Spinal cord (tissue), 10 donors: ENCODE results near the gene COPA. TPM values are rescaled to one million over a fixed set of nuclear protein-coding genes. Genes with fewer than 3 reads are reported as not detected.

Source experiments
- DNase-seq, 6 donors: peaks; one replicate each; pipeline versions ENCODE4 v3.0.0 to v3.0.0-alpha.2; 2013 to 2015; ENCODE audit warnings: low spot score in 6 of 6, low read depth in 4 of 6
- H3K27ac ChIP-seq: one replicate; pipeline ENCODE4 v1.5.1; 2013; ENCODE audit warnings: low read depth, low read length, control low read depth
- H3K27me3 ChIP-seq: one replicate; pipeline ENCODE4 v1.6.1; 2013; ENCODE audit warnings: low read length; ENCODE audit not compliant: control insufficient read depth, insufficient read depth
- H3K36me3 ChIP-seq: one replicate; pipeline ENCODE4 v1.6.1; 2013; ENCODE audit warnings: low read length; ENCODE audit not compliant: control insufficient read depth, insufficient read depth
- H3K4me1 ChIP-seq: one replicate; pipeline ENCODE4 v1.6.1; 2013; ENCODE audit warnings: low read length; ENCODE audit not compliant: control insufficient read depth, insufficient read depth
- H3K4me3 ChIP-seq: one replicate; pipeline ENCODE4 v1.5.1; 2013; ENCODE audit warnings: low read depth, low read length, control low read depth
- H3K9me3 ChIP-seq: one replicate; pipeline ENCODE4 v1.6.1; 2013; ENCODE audit warnings: low read length; ENCODE audit not compliant: control insufficient read depth, insufficient read depth
- WGBS: methylation state at CpG from one replicate; pipeline ENCODE4 v1.1.5; 2013; ENCODE audit warnings: missing lambda C conversion rate; ENCODE audit not compliant: insufficient coverage; 5-methylcytosine and 5-hydroxymethylcytosine counted together
- polyA plus RNA-seq, 2 donors: library from polyadenylated mRNA; unstranded; fragments of 120-200 nt; gene quantifications; one replicate each; pipeline ENCODE4 v1.2.1, GENCODE V29; 2013; ENCODE audit not compliant: insufficient read length in 2 of 2
- total RNA-seq, 2 donors: library from RNA; depleted of rRNA in 1 of 2; stranded (reverse); fragments of 120-200 nt in 1 of 2; fragments of >200 nt in 1 of 2; gene quantifications; one replicate each; pipeline versions ENCODE4 v1.2.3 to v1.2.4, GENCODE V29; 2013 to 2014
- donor health status: healthy.

The COPA gene
- total and polyA plus RNA-seq, 4 donors = 136 to 200 (median 167) TPM

GRCh38 chr1:160261556-160261892 is 81.5 kb downstream of the COPA start:
- peaks cover 11% of the 10 kb centered on the region for H3K4me1 ChIP-seq
- DNase-seq = peak in 3 of 6 donors; percentile 24 to 62 (median 58)
- H3K9me3 ChIP-seq = no peaks in the 10 kb centered on the region
- H3K27me3 ChIP-seq = no peaks in the 10 kb centered on the region
- H3K27ac ChIP-seq = peak overlapping the region; percentile 93
- peaks cover 3% of the 10 kb centered on the region for H3K36me3 ChIP-seq
- WGBS = 0% methylated on average over 2 of the region's 8 CpGs
- peak overlapping the region; percentile 97 for H3K4me3 ChIP-seq

- no CpG with 5 or more reads among the region's 6 CpGs for whole genome bisulfite sequencing
- H3K4me1 ChIP-seq = peaks cover 11% of the 10 kb centered on the region
- peaks cover 3% of the 10 kb centered on the region for H3K36me3 ChIP-seq
- H3K4me3 ChIP-seq = peak overlapping the region; percentile 97
- H3K9me3 ChIP-seq = no peaks in the 10 kb centered on the region
- DNase-seq = peak in 3 of 6 donors; percentile 26 to 67 (median 40)
- H3K27me3 ChIP-seq = no peaks in the 10 kb centered on the region
- peak overlapping the region; percentile 93 for H3K27ac ChIP-seq
Measured at GRCh38 chr1:160260406-160261382, 82.4 kb downstream of the COPA start.

GRCh38 chr1:160258177-160258798 is 84.8 kb downstream of the COPA start:
- WGBS = no CpG with 5 or more reads among the region's 7 CpGs
- Histone ChIP-seq H3K36me3 (peaks cover 3% of the 10 kb centered on the region), H3K27ac (no peak overlapping the region), H3K4me1 (peaks cover 11% of the 10 kb centered on the region), H3K9me3 (no peaks in the 10 kb centered on the region), H3K4me3 (no peak overlapping the region), H3K27me3 (no peaks in the 10 kb centered on the region)
- no peak for DNase-seq

GRCh38 chr1:160257411-160258015 is 85.5 kb downstream of the COPA start:
- H3K4me3 ChIP-seq = no peak overlapping the region
- H3K36me3 ChIP-seq = peaks cover 3% of the 10 kb centered on the region
- no peak overlapping the region for H3K27ac ChIP-seq
- no peak for DNase-seq
- no peaks in the 10 kb centered on the region for H3K27me3 ChIP-seq
- WGBS = 75% methylated on average over 4 of the region's 6 CpGs
- H3K4me1 ChIP-seq = peaks cover 6% of the 10 kb centered on the region
- H3K9me3 ChIP-seq = no peaks in the 10 kb centered on the region

GRCh38 chr1:160256396-160257046 is 86.5 kb downstream of the COPA start:
- Histone ChIP-seq H3K36me3 (no peaks in the 10 kb centered on the region), H3K4me3 (no peak overlapping the region), H3K4me1 (peaks cover 6% of the 10 kb centered on the region), H3K27me3 (no peaks in the 10 kb centered on the region), H3K27ac (no peak overlapping the region), H3K9me3 (no peaks in the 10 kb centered on the region)
- DNase-seq = peak in 1 of 6 donors; percentile 9
- no CpG with 5 or more reads among the region's 3 CpGs for WGBS

GRCh38 chr1:160255781-160256300 is 87.2 kb downstream of the COPA start:
- Histone ChIP-seq H3K4me3 (no peak overlapping the region), H3K27me3 (no peaks in the 10 kb centered on the region), H3K27ac (no peak overlapping the region), H3K9me3 (no peaks in the 10 kb centered on the region), H3K4me1 (peaks cover 6% of the 10 kb centered on the region), H3K36me3 (no peaks in the 10 kb centered on the region)
- 63% methylated on average over 1 of the region's 4 CpGs for WGBS
- no peak for DNase-seq

GRCh38 chr1:160251687-160252526 is 91.1 kb downstream of the COPA start:
- H3K36me3 ChIP-seq = no peaks in the 10 kb centered on the region
- H3K27me3 ChIP-seq = no peaks in the 10 kb centered on the region
- peak; percentile 36 to 95 (median 70) for DNase-seq
- WGBS = 63% methylated on average over 2 of the region's 5 CpGs
- H3K4me3 ChIP-seq = no peak overlapping the region
- H3K9me3 ChIP-seq = no peaks in the 10 kb centered on the region
- H3K4me1 ChIP-seq = no peaks in the 10 kb centered on the region
- no peak overlapping the region for H3K27ac ChIP-seq

GRCh38 chr1:160251011-160251410 is 92.0 kb downstream of the COPA start:
- no peak overlapping the region for H3K4me3 ChIP-seq

More at GRCh38 chr1:160251011-160251410, 92.0 kb downstream of the COPA start:
- H3K27ac ChIP-seq = no peak overlapping the region
- H3K27me3 ChIP-seq = no peaks in the 10 kb centered on the region
- H3K9me3 ChIP-seq = no peaks in the 10 kb centered on the region
- DNase-seq = peak in 2 of 6 donors; percentile 4 to 12
- no peaks in the 10 kb centered on the region for H3K4me1 ChIP-seq
- no peaks in the 10 kb centered on the region for H3K36me3 ChIP-seq
